ENCODE measurements around the gene USP40.

Gene USP40

DNA sequence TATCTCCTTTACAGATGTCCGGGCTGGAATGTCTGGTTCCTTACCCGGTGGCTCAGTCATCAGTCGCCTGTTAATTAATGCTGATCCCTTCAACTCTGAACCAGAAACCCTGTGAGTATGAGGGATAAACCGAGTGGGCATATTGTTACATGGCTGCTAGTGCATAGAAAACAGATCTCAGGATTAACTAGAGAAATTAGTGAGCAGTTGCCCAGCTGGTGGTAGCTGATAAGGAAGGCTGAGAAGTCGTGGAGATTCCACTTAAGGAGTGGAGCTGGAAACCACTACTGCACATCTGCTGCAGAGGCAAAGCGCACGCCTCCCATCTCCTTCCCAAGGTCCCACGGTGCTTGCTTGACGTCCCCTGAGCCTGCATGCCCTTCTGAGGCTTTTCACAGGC lies 114.6 kb downstream of the USP40 start:
- Histone ChIP-seq H3K4me3 (ENCODE audit: low read length, poor library complexity, severe bottlenecking) (no peak overlapping the region), H4K20me1 (ENCODE audit: insufficient read depth, low read length, poor library complexity, severe bottlenecking) (peaks cover 3% of the 10 kb centered on the region)

GRCh38 chr2:233450864-233451575 lies 115.6 kb downstream of the USP40 start:
- Histone ChIP-seq H3K36me3 (ENCODE audit: insufficient read depth, low read length) (peaks cover 98% of the 10 kb centered on the region; the same call in 1 of the 2 replicates), H3K27me3 (ENCODE audit: insufficient read depth, low read length, poor library complexity, severe bottlenecking) (no peaks in the 10 kb centered on the region), H3K9ac (ENCODE audit: low read depth, low read length, poor library complexity, severe bottlenecking) (no peak overlapping the region), H3K4me2 (ENCODE audit: low read depth, low read length, poor library complexity, severe bottlenecking) (no peak overlapping the region), H3K4me1 (ENCODE audit: insufficient read depth, low read length, poor library complexity, severe bottlenecking) (no peaks in the 10 kb centered on the region), H3F3A (ENCODE audit: low read depth) (no peaks in the 10 kb centered on the region), H3K79me2 (ENCODE audit: insufficient read depth, low read length) (no peaks in the 10 kb centered on the region), H3K9me3 (ENCODE audit: insufficient read depth, low read depth, low read length) (no peaks in the 10 kb centered on the region), H3K9me2 (replicated peaks; ENCODE audit: low read depth, low read length) (no peaks in the 10 kb centered on the region), H3K4me3 (ENCODE audit: low read length, poor library complexity, severe bottlenecking) (no peak overlapping the region), H4K20me1 (ENCODE audit: insufficient read depth, low read length, poor library complexity, severe bottlenecking) (peaks cover 3% of the 10 kb centered on the region), H2AFZ (ENCODE audit: low read length) (no peak overlapping the region)
- TF ChIP-seq EZH2phosphoT487 (IDR thresholded peaks at IDR 0.05; ENCODE audit: borderline replicate concordance) (no peak), CTCF (conservative IDR thresholded peaks at IDR 0.05; ENCODE audit: low read length) (no peak)

More for the DNA sequence above, 114.6 kb downstream of the USP40 start:
- Histone ChIP-seq H3K9me2 (replicated peaks; ENCODE audit: low read depth, low read length) (no peaks in the 10 kb centered on the region), H3K79me2 (ENCODE audit: insufficient read depth, low read length) (no peaks in the 10 kb centered on the region), H3K4me2 (ENCODE audit: low read depth, low read length, poor library complexity, severe bottlenecking) (no peak overlapping the region), H3F3A (ENCODE audit: low read depth) (no peaks in the 10 kb centered on the region), H3K4me1 (ENCODE audit: insufficient read depth, low read length, poor library complexity, severe bottlenecking) (no peaks in the 10 kb centered on the region), H3K36me3 (ENCODE audit: insufficient read depth, low read length) (peaks cover 98% of the 10 kb centered on the region; the same call in 1 of the 2 replicates), H3K27me3 (ENCODE audit: insufficient read depth, low read length, poor library complexity, severe bottlenecking) (no peaks in the 10 kb centered on the region), H3K9me3 (ENCODE audit: insufficient read depth, low read depth, low read length) (no peaks in the 10 kb centered on the region), H2AFZ (ENCODE audit: low read length) (no peak overlapping the region), H3K9ac (ENCODE audit: low read depth, low read length, poor library complexity, severe bottlenecking) (no peak overlapping the region)
- TF ChIP-seq EZH2phosphoT487 (IDR thresholded peaks at IDR 0.05; ENCODE audit: borderline replicate concordance) (no peak), CTCF (conservative IDR thresholded peaks at IDR 0.05; ENCODE audit: low read length) (no peak)

- H2AFZ ChIP-seq (ENCODE audit: low read length): no peak overlapping the region
- no peak overlapping the region for H3K9ac ChIP-seq (ENCODE audit: low read depth, low read length, poor library complexity, severe bottlenecking)
- H3K4me2 ChIP-seq (ENCODE audit: low read depth, low read length, poor library complexity, severe bottlenecking): no peak overlapping the region
- no peaks in the 10 kb centered on the region for H3K27me3 ChIP-seq (ENCODE audit: insufficient read depth, low read length, poor library complexity, severe bottlenecking)
- H4K20me1 ChIP-seq (ENCODE audit: insufficient read depth, low read length, poor library complexity, severe bottlenecking): peaks cover 1% of the 10 kb centered on the region
- TF ChIP-seq CTCF (conservative IDR thresholded peaks at IDR 0.05; ENCODE audit: low read length) (no peak), EZH2phosphoT487 (IDR thresholded peaks at IDR 0.05; ENCODE audit: borderline replicate concordance) (no peak)
- H3F3A ChIP-seq (ENCODE audit: low read depth): no peaks in the 10 kb centered on the region
- H3K9me3 ChIP-seq (ENCODE audit: insufficient read depth, low read depth, low read length): no peaks in the 10 kb centered on the region
- H3K79me2 ChIP-seq (ENCODE audit: insufficient read depth, low read length): no peaks in the 10 kb centered on the region
- peaks cover 98% of the 10 kb centered on the region; the same call in 1 of the 2 replicates for H3K36me3 ChIP-seq (ENCODE audit: insufficient read depth, low read length)
- no peaks in the 10 kb centered on the region for H3K4me1 ChIP-seq (ENCODE audit: insufficient read depth, low read length, poor library complexity, severe bottlenecking)
- no peak overlapping the region for H3K4me3 ChIP-seq (ENCODE audit: low read length, poor library complexity, severe bottlenecking)
- no peaks in the 10 kb centered on the region for H3K9me2 ChIP-seq (replicated peaks; ENCODE audit: low read depth, low read length)
Measured at GRCh38 chr2:233449921-233450863, 116.4 kb downstream of the USP40 start.

Measured in Loucy (cell line).